T follicular helper cell (primary cell): Measurements from ENCODE around the gene AOAH.

Source experiments
- DNase-seq: peaks from one replicate; pipeline ENCODE4 v3.0.0-alpha.2; 2020; ENCODE audit warnings: low read depth
- total RNA-seq, 2 experiments: gene quantifications; one replicate each; lab custom pipeline; 2026; lab: John Stamatoyannopoulos, UW

The AOAH gene, protein sequence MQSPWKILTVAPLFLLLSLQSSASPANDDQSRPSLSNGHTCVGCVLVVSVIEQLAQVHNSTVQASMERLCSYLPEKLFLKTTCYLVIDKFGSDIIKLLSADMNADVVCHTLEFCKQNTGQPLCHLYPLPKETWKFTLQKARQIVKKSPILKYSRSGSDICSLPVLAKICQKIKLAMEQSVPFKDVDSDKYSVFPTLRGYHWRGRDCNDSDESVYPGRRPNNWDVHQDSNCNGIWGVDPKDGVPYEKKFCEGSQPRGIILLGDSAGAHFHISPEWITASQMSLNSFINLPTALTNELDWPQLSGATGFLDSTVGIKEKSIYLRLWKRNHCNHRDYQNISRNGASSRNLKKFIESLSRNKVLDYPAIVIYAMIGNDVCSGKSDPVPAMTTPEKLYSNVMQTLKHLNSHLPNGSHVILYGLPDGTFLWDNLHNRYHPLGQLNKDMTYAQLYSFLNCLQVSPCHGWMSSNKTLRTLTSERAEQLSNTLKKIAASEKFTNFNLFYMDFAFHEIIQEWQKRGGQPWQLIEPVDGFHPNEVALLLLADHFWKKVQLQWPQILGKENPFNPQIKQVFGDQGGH
- 1.3 to 4.1 reads per million in 2 experiments for total RNA-seq

DNA sequence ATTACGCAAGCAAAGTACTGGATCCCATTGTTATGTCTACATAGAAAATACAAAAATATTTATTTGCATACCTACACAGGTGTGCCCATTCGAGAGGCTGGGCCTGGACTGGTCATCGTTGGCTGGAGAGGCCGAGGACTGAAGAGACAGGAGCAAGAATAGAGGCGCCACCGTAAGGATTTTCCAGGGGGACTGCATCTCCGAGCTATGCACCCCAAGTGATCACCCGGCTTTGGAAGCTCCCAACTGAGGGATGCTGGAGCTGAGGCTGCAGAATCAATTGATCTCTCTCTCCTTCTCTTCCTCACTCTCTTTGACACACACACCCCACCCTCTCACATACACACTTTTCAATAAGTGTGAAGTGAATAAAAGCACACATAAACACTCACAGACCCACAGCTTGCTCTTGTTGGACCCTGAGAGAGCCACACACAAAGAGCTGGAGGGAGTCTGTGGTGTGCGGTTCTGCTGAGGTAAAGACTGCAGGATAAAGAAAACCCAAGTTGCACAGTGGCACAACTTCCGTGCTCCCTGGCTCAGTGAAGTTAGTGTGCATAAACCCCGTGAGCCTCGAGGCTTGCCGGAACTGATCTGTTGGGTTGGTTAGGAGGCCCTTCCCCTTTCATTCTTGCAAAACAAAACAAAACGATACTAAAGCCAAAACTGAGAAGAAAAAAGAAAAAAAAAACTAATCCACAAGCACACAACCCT is at the start of gene AOAH:
AOAH (minus strand) TSS at position 544 of the 714 bp plus-strand sequence; CDS start at position 198, 346 bp downstream.
- DNase-seq = peak; percentile 64

DNA sequence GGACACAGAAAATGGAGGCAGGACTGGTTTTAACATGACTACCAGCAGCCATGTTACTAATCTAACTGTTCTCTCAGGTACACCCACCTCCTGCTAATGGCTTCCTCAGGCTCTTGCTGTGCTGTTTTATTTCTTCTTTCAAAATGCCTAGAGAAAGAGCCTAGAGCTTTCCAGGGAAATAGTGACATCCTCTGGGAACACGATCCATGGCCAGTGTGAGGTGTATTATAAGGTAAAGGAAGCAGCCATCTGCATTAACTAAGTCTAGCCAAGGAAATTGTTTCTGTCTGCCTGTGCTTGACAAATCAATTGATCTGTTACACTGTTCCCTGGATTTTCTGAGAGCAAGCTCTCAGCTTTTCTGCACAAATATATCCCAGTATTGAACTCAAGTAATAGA is 42.2 kb upstream of the AOAH start:
- no peak for DNase-seq

DNA sequence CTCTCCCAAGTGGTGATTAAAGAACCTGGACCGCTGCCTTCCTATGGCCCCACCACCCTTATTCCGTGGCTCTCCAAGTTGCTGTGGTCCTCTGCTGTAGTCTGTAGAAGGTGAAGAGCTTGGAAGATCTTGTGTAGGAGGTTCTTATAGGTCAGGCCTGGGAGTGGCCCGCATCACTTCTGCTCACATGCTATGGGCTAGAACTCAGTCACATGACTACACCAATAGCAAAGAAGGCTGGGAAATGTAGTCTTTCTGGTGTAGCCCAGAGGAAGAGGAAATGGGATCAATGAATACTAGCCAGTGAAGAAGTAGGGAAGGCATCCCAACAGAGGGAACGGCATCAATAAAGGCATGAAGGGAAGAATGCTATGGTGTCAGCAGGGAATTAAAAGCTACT is 41.3 kb upstream of the AOAH start:
- no peak for DNase-seq

DNA sequence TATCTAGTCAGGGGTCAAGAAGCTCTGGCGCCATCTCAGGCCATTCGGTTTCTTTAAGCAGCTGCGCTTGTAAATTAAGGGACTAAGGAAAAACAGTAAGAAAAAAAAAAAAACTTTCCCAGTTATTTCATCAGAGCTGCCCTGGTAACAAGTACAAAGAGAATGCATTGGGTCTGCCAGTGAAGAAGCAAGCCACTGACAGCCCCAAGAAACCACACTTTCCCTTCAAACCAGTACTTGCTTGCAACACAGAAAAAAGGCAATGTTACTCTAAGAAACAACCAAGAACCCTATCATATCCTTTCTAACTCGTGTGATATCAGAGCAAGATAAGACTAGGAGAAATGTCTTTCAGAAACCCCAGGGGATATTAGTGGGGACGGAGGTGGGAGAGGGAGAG is 40.6 kb upstream of the AOAH start:
- DNase-seq = no peak

DNA sequence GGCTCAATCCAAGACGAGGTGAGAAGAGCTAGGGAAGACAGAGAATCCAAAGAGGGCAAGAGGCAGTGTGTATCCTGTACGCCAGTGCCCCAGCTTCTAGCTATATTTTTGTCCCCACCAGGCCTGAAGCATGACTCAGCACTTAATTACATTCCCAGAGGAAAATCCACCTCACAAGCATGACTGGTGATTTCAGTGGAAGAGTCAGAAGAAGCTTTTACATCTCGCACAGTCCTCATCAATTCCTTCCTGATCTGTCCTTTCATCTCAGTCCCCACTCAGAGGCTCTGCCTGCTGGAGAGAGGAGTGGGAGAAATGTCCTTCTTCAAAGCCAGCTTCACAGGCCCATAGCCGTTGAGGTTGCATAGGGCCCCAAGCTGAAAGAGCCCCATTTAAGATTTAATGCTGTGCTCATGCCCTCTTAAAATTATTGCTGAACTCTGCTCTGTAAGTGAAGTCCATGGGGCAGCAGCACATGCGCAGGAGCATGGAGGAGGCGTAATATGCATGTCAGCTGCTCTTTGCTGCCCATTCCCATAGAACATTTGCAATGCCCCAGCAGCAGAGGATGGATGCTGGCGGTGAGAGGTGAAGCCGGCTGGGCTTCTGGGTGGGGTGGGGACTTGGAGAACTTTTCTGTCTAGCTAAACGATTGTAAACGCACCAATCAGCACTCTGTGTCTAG is 39.0 kb upstream of the AOAH start:
- DNase-seq = no peak

DNA sequence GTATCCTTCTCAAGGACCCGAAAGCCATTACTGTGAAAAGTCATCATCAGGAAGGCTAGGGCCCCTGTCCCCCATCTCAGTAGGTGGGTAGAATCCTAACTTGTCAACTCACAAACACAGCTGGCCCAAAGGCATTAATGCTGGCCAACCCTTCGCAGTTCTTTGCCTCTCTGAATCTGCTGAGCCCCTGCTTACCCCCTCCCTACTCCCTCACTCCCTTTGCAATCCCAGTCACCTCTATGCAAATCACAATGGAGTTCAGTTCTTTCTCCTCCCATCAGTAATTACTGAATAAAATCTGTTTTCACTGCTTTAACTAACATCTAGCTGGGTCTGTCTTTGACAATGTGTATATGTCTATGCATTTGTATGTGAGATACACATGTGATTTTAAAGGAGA is 38.1 kb upstream of the AOAH start:
- DNase-seq = no peak

DNA sequence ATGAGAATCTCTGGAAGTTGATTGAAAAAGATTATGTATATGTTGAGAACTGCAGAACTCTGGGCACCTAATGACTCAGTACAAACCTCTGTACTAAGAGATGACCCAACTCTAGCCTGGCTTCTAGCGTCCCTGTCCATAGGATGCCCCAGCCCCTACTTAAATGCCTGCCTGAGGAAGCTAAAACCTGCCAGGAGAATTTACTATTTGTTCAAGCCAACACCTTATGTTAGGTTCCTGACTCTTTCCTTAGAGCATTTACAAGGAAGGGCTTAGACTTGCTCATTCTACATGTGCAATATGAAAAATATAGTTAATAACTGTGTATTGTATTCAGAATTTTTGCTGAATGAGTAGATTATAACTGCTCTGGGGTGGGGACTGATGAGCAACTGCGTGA is 37.5 kb upstream of the AOAH start:
- no peak for DNase-seq

DNA sequence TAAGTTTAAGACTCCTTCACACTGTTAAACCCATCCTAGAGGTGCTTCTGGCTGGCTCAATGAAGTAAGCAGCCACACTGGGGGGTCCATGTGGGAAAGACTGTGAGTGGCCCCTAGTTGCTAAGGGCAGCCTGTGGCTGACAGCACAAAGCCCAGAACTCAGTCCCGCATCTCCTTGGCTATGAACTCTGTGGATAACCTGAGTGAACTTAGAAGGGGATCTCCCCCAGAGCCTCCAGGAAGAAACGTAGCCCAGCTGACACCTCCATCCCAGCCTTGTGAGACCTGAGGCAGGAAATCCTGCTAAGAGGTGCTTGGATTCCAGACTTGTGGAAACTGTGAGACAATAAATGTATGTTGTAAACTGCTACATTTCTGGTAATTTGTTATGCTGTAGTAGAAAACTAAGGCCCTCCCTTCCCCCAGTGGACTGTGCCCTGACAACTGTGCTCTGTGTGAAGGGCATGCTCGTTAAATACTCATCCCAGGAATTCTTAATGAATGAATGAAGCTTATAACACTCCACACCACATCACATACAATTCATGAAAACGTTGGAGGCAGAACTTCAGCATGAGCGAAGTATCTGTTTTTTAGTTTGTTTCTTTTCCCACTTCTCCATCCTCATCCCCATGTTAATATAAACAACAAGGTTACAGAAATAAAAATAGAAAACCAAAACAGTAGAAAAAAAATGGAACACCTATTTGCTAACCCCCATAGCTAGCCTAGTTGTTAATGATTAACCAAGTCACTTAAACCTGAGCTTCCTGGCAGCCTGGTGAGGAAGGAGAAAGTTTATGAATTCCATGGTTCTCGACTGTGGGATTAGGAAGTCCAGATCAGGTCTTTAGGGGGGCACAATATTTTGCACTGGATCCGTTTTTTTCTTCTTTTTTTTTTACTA is 36.8 kb upstream of the AOAH start:
- no peak for DNase-seq

DNA sequence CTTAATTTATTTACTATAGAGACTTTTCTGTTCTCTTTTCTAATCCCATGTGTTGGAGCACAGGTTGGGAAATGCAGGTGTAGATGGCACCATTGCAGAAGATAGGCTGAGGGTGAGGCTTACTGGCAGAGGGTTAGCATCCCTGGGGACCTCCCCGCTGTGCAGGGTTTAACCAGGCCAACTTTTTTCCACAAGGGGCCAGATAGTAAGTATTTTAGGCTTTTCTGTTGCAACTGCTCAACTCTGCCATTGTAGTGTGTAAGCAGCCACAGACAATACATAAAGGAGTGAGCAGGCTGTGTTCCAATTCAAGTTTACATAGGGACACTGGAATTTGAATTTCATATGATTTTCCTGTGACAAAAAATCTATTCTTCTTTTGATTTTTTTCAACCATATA is 34.6 kb upstream of the AOAH start:
- DNase-seq = no peak

DNA sequence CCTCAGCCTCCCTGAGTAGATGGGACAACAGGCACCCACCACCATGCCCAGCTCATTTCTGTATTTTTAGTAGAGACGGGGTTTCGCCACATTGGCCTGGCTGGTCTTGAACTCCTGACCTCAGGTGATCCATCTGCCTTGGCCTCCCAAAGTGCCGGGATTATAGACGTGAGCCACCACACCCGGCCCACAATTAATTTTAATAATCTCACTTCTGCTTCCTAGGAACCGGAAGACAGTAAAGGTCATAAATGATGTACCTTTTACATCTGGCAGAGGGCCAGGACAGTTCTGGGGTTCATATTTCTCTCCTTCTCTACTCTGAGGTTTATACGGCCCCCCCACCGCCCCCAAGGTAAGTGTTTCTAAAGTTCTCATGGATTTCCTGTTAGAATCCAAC is 31.2 kb upstream of the AOAH start:
- no peak for DNase-seq

DNA sequence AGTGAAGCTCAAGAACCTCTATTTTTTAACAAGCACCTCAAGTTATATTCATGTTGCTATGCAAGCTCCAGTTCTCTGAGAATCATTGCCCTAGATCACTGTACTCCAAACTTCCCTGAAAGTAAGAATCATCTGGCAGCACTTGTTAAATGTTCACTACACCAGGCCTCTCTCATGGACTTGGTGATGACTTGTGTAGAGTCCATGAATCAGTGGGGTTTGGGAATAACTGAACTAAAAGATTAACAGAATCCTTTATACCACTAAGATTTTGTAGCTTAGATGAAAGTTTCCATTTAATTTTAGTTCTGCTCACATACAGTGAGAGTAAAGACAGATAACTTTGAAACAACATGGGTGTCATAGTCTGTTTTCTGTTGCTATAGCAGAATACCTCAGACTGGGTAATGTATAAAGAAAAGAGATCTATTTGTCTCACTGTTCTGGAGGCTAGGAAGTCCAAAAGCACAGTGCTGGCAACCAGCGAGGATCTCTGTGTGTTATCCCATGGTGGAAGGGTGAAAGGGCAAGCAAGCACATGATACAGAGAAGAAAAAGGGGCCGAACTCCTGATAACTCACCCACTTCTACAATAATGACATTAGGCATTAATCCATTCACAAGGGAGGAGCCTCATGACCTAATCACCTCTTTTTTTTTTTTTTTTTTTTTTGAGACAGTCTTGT is 27.9 kb upstream of the AOAH start:
- no peak for DNase-seq

DNA sequence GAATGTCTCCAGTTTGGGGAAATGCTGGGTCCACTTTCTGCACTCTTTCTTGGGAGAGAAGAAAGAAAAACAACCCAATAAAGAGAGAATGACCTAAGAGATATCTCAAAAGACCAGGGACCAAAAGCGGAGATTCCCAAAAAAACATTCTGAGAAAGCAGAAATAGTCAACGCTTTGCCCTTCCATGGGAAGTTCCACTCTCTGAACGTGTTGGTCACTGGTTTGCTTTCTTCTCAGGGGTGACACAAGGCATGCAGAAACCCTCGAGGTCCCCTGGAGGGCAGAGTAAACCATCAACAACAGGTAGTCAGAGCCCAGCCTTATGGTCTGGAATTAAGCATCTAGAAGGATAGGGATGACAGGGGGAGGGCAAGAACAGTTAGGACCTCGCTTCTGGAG is 26.2 kb upstream of the AOAH start:
- no peak for DNase-seq

DNA sequence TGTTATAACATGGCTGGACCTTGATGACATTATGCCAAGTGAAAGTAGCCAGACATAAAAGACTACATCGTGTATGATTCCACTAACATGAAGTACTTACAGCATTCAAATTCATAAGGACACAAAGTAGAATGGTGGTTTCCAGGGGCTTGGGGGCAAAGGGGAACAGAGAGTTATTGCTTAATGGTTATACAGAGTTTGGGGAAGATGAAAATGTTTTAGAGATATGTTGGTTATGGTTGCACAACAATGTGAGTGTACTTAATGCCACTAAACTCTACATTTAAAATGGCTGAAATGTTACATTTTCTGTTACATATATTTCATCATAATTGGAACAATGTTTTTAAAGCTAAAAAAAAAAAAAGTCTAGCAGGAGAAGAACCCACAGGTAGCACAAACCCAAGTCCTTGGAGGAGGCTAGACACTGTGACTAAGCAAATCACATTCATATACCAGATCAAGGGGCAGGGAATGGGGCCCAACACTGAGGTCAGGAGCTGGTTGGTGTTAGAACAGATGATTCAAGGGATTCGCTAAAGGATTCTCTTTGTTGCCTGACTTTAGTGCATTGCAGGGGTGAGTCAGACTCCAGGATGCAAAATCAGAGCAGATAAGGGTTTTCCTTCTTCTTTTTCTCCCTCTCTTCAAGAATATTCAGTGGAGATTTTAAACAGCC is 25.1 kb upstream of the AOAH start:
- no peak for DNase-seq

DNA sequence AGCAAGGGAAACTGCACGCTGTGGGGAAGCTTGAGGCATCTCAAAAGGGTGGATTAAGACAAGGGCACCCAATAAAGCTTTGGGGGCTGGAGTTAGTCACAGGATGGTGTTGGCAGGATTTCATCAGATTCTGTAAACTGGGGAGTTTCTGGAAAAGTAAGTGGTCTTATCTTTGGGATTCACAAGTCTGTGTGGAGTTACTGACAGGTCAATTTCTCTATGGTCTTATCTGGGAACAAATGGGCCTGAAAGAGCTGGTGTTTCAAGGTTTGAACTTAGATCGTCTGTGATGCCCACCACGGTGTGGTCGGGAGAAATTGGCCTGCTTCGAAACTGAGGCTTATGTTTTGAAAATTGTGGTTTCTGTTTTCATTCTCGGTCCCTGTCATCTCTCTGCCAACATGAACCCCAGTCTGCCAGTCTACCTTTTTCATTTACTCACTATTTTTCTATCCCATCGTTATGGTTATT is 23.8 kb upstream of the AOAH start:
- no peak for DNase-seq

DNA sequence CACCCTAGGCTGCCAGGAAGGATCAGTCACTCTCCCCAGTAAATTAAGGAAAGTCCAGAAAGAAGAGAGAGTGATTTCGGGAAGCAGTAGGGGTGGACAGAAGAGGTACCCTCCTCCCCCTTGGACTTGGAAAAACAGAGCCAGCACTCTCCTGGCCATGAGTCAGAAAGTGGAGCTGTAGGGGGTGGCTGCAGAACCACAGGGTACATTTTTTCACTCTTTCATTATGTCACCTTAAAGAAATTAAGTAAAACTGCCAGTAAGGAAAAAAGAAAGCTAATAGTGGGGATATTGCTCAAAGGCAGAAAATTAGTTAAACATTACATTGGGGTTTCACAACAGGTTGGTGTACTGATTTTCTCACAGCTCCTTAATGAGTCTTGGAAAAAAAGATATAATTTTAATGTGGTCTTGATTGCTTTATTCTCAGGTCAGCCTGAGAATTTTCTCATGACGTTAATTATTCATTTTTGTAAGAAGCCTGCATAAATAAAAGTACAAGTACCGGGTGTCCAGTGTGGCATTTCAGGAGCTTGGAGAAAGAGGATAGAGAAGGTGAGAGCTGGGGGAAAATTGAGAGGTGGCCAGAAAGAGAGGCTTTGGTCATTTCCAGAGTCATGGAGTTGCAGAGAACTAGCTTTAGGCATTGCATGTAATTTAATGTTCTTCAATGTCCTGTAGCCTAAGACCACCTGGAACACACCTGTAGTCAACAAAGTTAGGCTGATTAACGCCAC is 23.2 kb upstream of the AOAH start:
- no peak for DNase-seq

DNA sequence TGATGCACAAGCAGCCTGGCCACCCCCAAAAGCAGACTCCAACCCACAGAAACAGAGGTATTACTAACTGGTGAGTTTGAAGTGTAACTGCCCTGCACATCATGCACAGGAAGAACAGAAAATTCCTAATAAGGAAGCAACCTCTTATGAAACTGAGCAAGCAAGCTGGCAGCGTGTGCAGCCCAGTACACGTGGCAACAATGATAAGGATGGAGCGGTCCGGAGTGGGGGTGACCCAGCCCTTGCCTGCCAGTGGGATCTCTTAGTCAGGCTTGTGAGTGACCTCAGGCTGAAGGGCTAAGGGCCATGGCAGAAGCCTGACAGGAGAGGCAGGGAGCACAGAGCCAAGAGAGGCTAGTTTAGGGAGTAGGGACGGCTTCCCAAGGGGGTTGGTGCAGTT is 22.1 kb upstream of the AOAH start:
- no peak for DNase-seq

DNA sequence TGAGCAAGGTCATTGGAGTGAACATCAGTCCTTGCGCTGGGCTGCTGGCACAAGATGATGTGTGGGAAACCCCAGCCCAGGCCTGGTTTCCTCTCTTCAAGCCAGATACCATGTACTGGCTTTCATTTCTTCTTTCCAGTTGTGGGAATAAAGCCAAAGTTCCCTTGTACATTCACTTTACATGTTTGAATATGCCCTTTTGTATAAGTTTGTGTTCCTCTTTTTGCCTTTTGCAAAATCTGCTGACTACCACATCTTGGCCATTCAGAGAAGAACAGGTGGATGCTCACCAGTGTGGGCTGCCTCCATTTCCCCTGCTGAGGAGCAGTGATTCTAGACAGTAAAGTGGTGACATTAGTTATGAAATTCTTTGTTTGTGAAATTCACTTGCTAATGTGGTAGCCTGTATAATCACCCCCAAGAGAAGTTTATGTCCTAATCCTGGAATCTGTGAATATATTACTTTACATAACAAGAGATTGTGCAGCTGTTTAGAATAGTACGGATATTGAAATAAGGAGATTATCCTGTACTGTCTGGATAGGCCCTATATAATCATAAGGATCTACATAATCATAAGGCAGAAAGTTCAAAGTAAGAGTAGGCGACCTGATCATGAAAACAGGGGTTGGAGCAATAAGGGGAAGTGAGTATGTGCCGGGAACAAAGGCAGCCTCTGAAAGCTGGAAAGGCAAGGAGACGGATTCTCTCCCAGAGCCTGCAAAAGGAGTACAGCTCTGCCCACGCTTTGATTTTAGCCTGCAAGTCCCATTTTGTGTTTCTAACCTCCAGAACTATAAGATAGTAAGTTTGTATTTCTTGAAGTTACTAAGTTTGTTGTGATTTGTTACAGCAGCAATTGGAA is 18.8 kb upstream of the AOAH start:
- DNase-seq = no peak

DNA sequence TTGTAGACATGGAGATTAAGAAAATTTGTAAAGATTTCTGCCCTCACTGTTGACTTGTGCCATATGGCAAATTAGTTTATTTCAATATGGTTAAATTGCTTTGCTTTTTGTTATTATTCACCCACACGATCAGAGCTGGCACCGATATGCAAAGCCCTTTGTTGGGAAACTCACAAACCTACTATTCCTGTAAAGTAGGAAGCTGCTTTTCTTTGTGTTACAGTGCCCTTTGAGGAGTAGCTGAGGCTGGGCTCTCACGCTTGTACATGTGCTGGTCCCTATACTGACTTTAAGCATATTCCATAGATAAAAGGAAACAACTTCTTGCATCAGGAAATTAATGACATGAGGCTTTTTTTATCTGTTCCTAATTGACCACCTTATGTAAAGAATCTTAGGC is 17.6 kb upstream of the AOAH start:
- no peak for DNase-seq
